HG03432 (cell line): ENCODE data around the gene OFD1.

Experiments
- ATAC-seq: cut with Tn5 transposase; IDR thresholded peaks from one replicate; pipeline ENCODE4 v1.9.1; 2021; ENCODE audit warnings: mild to moderate bottlenecking, moderate library complexity; ENCODE audit not compliant: unreplicated experiment

The OFD1 gene

GRCh38 chrX:13790206-13791131 is 55.9 kb downstream of the OFD1 start:
- no peak for ATAC-seq

GRCh38 chrX:13791145-13791544 is 56.6 kb downstream of the OFD1 start:
- no peak for ATAC-seq

- no peak for ATAC-seq
Observed at GRCh38 chrX:13791559-13791958, 57.0 kb downstream of the OFD1 start.

GRCh38 chrX:13793897-13794296 is 59.3 kb downstream of the OFD1 start:
- ATAC-seq, result no peak

GRCh38 chrX:13794417-13794816 is 59.9 kb downstream of the OFD1 start:
- no peak for ATAC-seq

GRCh38 chrX:13797512-13797911 is 63.0 kb downstream of the OFD1 start:
- ATAC-seq, result no peak

GRCh38 chrX:13798184-13798583 is 63.6 kb downstream of the OFD1 start:
- no peak for ATAC-seq

GRCh38 chrX:13803116-13803515 is 68.6 kb downstream of the OFD1 start:
- no peak for ATAC-seq

GRCh38 chrX:13805241-13805640 is 70.7 kb downstream of the OFD1 start:
- ATAC-seq, result no peak

- ATAC-seq, result no peak
Observed at GRCh38 chrX:13808293-13808692, 73.7 kb downstream of the OFD1 start.

GRCh38 chrX:13808865-13809264 is 74.3 kb downstream of the OFD1 start:
- ATAC-seq, result no peak

- no peak for ATAC-seq
Observed at GRCh38 chrX:13815664-13816063, 81.1 kb downstream of the OFD1 start.

- no peak for ATAC-seq
Observed at GRCh38 chrX:13816176-13816575, 81.6 kb downstream of the OFD1 start.

- no peak for ATAC-seq
Observed at GRCh38 chrX:13816643-13817627, 82.4 kb downstream of the OFD1 start, which contains the start of gene GPM6B. Gene GPM6B (minus strand): TSS chrX:13817093. CDS start chrX:13816904, 189 bp downstream.
